ENCODE measurements around the gene CHRNA1.
A peak's percentile ranks its signal among the peaks of the same experiment; 100 is the strongest.

Gene CHRNA1

GRCh38 chr2:174759381-174760065 is 4.7 kb downstream of the CHRNA1 start:
- no peak for DNase-seq

DNA sequence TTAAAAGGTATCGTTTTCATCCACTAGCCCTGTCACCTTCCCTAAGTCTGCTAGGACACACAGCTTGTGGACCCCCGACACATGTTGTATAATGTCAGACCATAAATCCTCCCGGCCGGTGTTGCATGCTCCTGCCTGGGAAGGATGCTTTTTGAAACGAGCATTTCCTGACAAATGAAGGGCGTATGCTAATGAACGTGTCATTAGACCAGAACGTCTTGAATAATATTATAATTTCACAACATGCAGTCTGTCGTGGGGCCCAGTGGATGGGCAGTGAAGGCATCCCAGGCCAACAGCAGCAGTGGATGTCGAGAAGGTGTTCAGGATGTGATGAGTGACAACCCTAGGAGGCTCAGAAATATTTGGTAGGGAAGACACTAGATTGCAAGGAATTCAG is 7.5 kb downstream of the CHRNA1 start:
- no peak for DNase-seq

- no peak for DNase-seq
Observed at GRCh38 chr2:174753038-174753633, 11.1 kb downstream of the CHRNA1 start.

DNA sequence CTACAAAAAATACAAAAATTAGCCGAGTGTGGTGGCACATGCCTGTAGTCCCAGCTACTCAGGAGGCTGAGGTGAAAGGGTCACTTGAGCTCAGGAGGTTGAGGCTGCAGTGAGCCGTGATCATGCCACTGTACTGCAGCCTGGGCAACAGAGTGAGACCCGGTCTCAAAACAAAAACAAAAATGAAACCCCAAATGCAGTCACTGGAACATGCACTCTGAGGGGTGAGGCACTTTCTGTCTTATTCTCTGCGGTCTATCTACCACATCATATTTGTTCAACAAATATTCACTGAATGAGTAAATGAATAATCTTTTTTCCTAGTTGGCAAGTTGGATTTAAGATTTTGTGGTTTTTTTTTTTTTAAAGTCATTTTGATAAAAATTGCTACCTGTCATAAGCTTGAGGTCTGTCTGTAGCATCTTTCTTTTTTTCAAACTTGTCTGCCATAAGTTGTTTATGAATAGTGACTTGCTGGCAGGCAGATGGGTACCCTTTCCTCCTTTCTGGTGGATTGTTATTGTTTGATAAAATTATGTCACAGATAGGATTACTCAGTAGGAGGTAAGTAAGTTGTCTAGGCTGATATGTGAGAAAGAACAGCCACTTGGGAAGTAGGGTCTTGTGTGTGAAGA is 11.8 kb downstream of the CHRNA1 start:
- no peak for DNase-seq

DNA sequence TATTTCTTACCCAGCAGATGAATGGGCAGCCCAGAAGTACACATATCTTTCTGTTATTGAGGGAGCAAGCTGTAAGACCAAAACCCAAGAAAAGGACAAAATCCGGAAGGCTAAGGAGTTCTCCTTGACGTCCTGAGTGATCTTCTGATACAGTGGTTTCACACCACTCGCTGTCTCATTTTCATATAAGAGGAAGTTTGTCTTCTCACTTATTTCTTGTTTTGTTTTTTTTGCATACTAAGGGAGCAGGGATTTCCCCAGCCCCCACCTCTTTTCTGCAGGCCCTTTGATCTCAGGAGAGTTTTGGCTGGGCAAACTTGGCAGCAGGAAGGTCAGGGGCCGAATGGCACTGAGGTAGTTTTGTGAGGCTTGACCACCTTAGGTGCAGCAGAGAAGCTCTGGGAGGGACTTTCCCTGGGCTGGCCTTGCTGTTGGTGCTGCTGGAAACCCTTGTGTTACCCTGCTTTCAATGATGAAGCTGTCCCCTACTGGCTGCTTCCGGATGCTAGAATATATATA is 13.3 kb downstream of the CHRNA1 start:
- DNase-seq = no peak

GRCh38 chr2:174749793-174750192 is 14.5 kb downstream of the CHRNA1 start:
- no peak for DNase-seq

GRCh38 chr2:174748948-174749347 is 15.3 kb downstream of the CHRNA1 start:
- peak; percentile 68 for DNase-seq

DNA sequence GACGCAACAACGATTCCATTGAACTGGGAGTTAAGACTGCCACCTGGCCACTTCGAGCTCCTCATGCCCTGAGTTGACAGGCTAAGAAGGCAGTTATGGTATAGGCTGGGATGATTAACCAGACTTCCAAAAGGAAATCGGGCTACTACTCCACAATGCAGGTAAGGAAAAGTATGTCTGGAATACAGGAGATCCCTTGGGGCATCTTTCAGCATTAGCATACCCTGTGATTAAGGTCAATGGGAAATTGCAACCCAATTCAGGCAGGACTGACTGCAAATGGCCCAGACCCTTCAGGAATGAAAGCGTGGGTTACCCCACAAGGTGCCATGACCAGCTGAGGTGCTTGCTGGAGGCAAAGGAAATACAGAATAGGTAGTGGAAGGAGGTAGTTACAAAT is 19.1 kb downstream of the CHRNA1 start:
- no peak for DNase-seq

DNA sequence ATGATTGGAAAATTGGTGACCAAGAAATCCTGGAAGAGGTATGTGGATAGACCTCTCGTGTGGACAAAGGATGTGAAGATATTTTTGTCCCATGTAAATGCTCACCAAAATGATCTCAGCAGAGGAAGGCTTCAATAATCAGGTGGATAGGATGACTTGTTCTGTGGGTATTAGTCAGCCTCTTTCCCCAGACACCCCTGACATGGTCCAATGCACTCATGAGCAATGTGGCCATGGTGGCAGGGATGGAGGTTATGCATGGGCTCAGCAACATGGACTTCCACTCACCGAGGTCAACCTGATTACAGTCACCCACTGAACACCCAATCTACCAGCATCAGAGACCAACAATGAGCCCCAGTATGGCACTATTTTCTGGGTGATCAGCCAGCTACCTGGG is 20.2 kb downstream of the CHRNA1 start:
- no peak for DNase-seq

- DNase-seq = no peak
Observed at GRCh38 chr2:174740721-174741120, 23.6 kb downstream of the CHRNA1 start.

DNA sequence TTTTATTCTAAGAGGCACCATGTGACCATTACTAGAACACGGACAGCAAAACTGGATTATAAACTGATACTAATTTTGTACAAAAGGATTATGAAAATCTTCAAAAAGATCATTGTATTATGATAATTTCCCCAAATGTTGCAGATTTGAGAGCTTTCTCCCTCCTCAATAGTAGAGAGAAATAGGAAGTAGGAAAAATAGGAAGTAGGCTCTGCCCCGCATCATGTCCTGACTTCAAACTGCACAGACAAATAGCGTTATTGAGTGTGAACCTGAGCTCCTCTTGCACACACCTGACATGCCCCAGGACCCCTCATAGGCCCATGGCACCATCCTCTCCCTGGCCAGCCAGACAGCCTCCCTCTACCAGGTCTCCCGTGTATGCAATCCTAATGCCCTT is 25.4 kb downstream of the CHRNA1 start:
- no peak for DNase-seq

DNA sequence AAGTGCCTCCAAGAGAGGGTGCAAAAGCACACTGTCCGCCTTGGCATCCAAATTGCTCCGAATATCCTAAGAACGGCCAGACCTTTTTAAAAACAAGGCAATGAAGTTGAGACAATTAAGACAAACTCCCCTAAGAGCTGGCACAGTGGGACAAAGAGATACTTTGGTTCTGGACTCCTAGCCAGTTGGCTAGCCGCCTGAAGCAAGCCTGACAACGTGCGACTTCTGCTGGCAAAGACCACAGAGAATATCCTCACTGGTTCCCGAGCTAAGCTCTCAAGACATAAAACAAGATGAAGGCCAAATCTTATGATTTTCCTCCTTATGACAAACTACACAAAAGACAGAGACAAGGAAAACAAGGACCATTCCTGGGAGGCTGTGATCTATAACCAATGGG is 32.7 kb downstream of the CHRNA1 start:
- DNase-seq = no peak

GRCh38 chr2:174730698-174731018 is 33.6 kb downstream of the CHRNA1 start:
- DNase-seq = no peak

- no peak for DNase-seq
Observed at GRCh38 chr2:174729797-174730697, 34.2 kb downstream of the CHRNA1 start.

GRCh38 chr2:174728096-174728495 is 36.2 kb downstream of the CHRNA1 start:
- no peak for DNase-seq

- DNase-seq = no peak
Observed at GRCh38 chr2:174726212-174726611, 38.1 kb downstream of the CHRNA1 start.

DNA sequence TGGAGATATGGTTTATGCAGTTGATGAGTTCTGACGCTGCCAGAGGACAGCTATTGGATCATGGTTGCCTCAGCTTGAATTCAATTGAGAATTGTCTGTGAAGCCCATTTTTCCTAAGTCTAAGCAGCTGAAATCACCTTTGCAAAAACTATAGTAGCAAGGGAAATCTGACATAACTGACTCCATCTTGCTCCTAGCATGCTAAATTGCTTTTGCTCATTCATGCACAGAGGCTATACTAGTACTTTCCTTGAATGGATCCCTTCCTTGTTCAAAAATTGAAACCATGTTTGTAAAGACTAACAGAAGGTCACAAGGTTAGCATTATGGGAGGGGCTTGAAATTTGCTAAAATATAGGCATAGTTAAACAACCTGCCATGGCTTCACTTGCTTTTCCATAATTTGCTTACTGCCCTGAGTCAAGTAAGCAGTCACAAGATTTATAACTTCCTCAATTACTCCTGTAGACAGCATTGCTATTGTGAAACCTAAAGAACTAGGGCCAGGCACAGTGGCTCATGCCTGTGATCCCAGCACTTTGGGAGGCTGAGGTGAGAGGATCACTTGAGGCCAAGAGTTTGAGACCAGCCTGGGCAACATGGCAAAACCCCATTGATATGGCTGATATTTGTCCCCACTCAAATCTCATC is 41.2 kb downstream of the CHRNA1 start:
- no peak for DNase-seq

DNA sequence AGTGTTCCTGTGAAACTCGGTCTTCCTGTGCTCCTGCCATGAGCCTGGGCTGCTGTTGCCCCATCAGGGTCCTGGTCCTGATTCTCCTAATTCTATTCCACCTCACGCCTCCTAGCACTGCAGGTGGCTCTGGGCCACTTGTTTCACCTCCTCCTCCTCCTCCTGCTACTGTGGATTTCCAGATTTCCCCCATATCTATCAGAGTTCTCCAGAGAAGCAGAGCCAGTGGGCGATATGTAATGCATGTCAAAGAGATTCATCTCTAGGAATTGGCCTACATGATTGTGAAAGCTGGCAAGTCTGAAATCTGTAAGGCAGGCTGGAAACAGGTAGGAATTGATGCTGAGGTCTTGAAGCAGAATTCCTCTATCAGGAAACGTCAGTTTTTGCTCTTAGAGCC is 45.3 kb downstream of the CHRNA1 start:
- no peak for DNase-seq

DNA sequence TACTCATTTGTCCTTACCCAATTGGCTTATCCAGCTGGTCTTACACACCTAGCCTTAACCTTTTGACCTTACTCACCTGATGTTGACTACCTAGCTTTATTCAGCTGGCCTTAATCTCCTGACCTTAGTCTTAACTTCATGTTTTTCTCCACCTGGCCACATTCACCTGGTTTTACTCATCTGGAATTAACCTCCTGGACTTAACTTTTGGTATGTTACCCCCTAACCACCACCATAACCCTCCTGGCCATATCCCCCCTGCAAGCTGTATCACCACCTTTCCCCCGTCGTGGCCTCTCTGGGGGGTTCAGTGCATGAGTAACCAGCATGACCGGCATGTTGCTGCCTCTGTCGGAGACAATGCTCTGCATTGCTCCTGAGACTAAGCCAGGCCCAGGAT is 45.7 kb downstream of the CHRNA1 start:
- no peak for DNase-seq

GRCh38 chr2:174717916-174718315 is 46.4 kb downstream of the CHRNA1 start:
- DNase-seq = no peak

- no peak for DNase-seq
Observed at GRCh38 chr2:174717273-174717672, 47.0 kb downstream of the CHRNA1 start.

GRCh38 chr2:174716785-174717184 is 47.5 kb downstream of the CHRNA1 start:
- no peak for DNase-seq

- no peak for DNase-seq
Observed at GRCh38 chr2:174713686-174714085, 50.6 kb downstream of the CHRNA1 start.
